ENCODE measurements around the gene MTG1.

- TF ChIP-seq CTCF (IDR thresholded peaks at IDR 0.05) (no peak), POLR2AphosphoS5 (IDR thresholded peaks at IDR 0.05) (no peak), POLR2A (IDR thresholded peaks at IDR 0.05) (no peak), EP300 (IDR thresholded peaks at IDR 0.05) (no peak)
These were observed 71.4 kb downstream of the MTG1 start for GRCh38 chr10:133465191-133465949.

All from sigmoid colon (tissue), 4 donors.